ENCODE measurements around the gene FXYD3. TPM values are rescaled to one million over a fixed set of nuclear protein-coding genes. Genes with fewer than 3 reads are reported as not detected.
A peak's percentile ranks its signal among the peaks of the same experiment; 100 is the strongest.

Gene FXYD3, protein sequence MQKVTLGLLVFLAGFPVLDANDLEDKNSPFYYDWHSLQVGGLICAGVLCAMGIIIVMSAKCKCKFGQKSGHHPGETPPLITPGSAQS
- not detected for polyA plus RNA-seq (2013, experiment 1 of 2)
- polyA plus RNA-seq (2013, experiment 2 of 2) = not detected

- H3K4ac ChIP-seq (ENCODE audit: low read depth in 1 of 2, low read length in 2 of 2) = no peak within 1 kb of the TSS
- no peak within 1 kb of the TSS for H3K14ac ChIP-seq (ENCODE audit: low read length in 2 of 2)
- H3K27ac ChIP-seq (ENCODE audit: low read length, poor library complexity, severe bottlenecking) = no peak within 1 kb of the TSS
- no peak within 1 kb of the TSS for H3K18ac ChIP-seq (ENCODE audit: low read depth in 1 of 2, low read length in 2 of 2)
- no peaks in the 10 kb centered on the region for H3K9me3 ChIP-seq (ENCODE audit: control insufficient read depth, low read length)
- H3K4me2 ChIP-seq (ENCODE audit: low read length, poor library complexity, severe bottlenecking) = no peak within 1 kb of the TSS
- no peaks in the 10 kb centered on the region for H3K79me1 ChIP-seq (replicated peaks; ENCODE audit: low read length, poor library complexity, severe bottlenecking)
- peak within 1 kb of the TSS in 1 of 2 experiments; percentile 69 for H3K4me3 ChIP-seq (ENCODE audit: insufficient read depth in 1 of 2, low read depth in 1 of 2, low read length in 2 of 2)
- DNase-seq = no peak
- no peaks in the 10 kb centered on the region for H3K4me1 ChIP-seq (ENCODE audit: control insufficient read depth, insufficient read depth, low read depth, low read length)
- H3K23ac ChIP-seq (ENCODE audit: low read length in 2 of 2) = no peak within 1 kb of the TSS
- no peak within 1 kb of the TSS for H2BK120ac ChIP-seq (ENCODE audit: low read depth, low read length)
- no peak within 1 kb of the TSS for H2AFZ ChIP-seq (ENCODE audit: low read depth, low read length)
- no peak within 1 kb of the TSS for H2BK5ac ChIP-seq (ENCODE audit: low read depth, low read length, poor library complexity, severe bottlenecking)
- no peak within 1 kb of the TSS for H2AK5ac ChIP-seq (ENCODE audit: low read length, severe bottlenecking)
- peak within 1 kb of the TSS; percentile 7 for H2BK15ac ChIP-seq (ENCODE audit: low read depth, poor library complexity, severe bottlenecking)
- no peak within 1 kb of the TSS for H2BK12ac ChIP-seq (ENCODE audit: low read length in 2 of 2)
- H3K36me3 ChIP-seq (ENCODE audit: control insufficient read depth in 1 of 2, insufficient read depth in 2 of 2, low read depth in 1 of 2, low read length in 2 of 2) = no peaks in the 10 kb centered on the region
- WGBS = 63% methylated on average over 12 of the region's 14 CpGs
- H4K8ac ChIP-seq (ENCODE audit: low read length) = no peak within 1 kb of the TSS
- peak within 1 kb of the TSS; percentile 76 for H3K9ac ChIP-seq (ENCODE audit: low read length)
- peaks cover 6 to 24% of the 10 kb centered on the region in 2 experiments for H3K27me3 ChIP-seq (ENCODE audit: control insufficient read depth in 1 of 2, insufficient read depth in 1 of 2, low read length in 2 of 2)
- no peak within 1 kb of the TSS for H4K91ac ChIP-seq (ENCODE audit: low read length)
Observed at GRCh38 chr19:35115177-35115951, at the start of gene FXYD3. FXYD3 (plus strand) TSS chr19:35115823; CDS start chr19:35119377, 3,554 bp downstream.

- Histone ChIP-seq H2BK15ac (ENCODE audit: low read depth, poor library complexity, severe bottlenecking) (no peak overlapping the region), H3K9ac (ENCODE audit: low read length) (no peak overlapping the region), H3K9me3 (ENCODE audit: control insufficient read depth, low read length) (peaks cover 6% of the 10 kb centered on the region), H4K91ac (ENCODE audit: low read length) (no peak overlapping the region), H3K23ac (ENCODE audit: low read length in 2 of 2) (no peak overlapping the region), H2BK12ac (ENCODE audit: low read length in 2 of 2) (no peak overlapping the region), H3K4me3 (ENCODE audit: insufficient read depth in 1 of 2, low read depth in 1 of 2, low read length in 2 of 2) (no peak overlapping the region), H2BK120ac (ENCODE audit: low read depth, low read length) (no peak overlapping the region), H3K27me3 (ENCODE audit: control insufficient read depth in 1 of 2, insufficient read depth in 1 of 2, low read length in 2 of 2) (peaks cover 0 to 9% of the 10 kb centered on the region in 2 experiments), H3K4me2 (ENCODE audit: low read length, poor library complexity, severe bottlenecking) (no peak overlapping the region), H3K4ac (ENCODE audit: low read depth in 1 of 2, low read length in 2 of 2) (no peak overlapping the region), H2BK5ac (ENCODE audit: low read depth, low read length, poor library complexity, severe bottlenecking) (no peak overlapping the region), H2AK5ac (ENCODE audit: low read length, severe bottlenecking) (no peak overlapping the region), H3K4me1 (ENCODE audit: control insufficient read depth, insufficient read depth, low read depth, low read length) (peaks cover 6% of the 10 kb centered on the region), H2AFZ (ENCODE audit: low read depth, low read length) (no peak overlapping the region), H3K27ac (ENCODE audit: low read length, poor library complexity, severe bottlenecking) (no peak overlapping the region), H3K36me3 (ENCODE audit: control insufficient read depth in 1 of 2, insufficient read depth in 2 of 2, low read depth in 1 of 2, low read length in 2 of 2) (no peaks in the 10 kb centered on the region), H4K8ac (ENCODE audit: low read length) (no peak overlapping the region), H3K14ac (ENCODE audit: low read length in 2 of 2) (no peak overlapping the region), H3K79me1 (replicated peaks; ENCODE audit: low read length, poor library complexity, severe bottlenecking) (no peaks in the 10 kb centered on the region), H3K18ac (ENCODE audit: low read depth in 1 of 2, low read length in 2 of 2) (no peak overlapping the region)
- DNase-seq = no peak
- 94% methylated on average over 14 of the region's 15 CpGs for WGBS
Observed at GRCh38 chr19:35066121-35066520, 49.5 kb upstream of the FXYD3 start.

DNA sequence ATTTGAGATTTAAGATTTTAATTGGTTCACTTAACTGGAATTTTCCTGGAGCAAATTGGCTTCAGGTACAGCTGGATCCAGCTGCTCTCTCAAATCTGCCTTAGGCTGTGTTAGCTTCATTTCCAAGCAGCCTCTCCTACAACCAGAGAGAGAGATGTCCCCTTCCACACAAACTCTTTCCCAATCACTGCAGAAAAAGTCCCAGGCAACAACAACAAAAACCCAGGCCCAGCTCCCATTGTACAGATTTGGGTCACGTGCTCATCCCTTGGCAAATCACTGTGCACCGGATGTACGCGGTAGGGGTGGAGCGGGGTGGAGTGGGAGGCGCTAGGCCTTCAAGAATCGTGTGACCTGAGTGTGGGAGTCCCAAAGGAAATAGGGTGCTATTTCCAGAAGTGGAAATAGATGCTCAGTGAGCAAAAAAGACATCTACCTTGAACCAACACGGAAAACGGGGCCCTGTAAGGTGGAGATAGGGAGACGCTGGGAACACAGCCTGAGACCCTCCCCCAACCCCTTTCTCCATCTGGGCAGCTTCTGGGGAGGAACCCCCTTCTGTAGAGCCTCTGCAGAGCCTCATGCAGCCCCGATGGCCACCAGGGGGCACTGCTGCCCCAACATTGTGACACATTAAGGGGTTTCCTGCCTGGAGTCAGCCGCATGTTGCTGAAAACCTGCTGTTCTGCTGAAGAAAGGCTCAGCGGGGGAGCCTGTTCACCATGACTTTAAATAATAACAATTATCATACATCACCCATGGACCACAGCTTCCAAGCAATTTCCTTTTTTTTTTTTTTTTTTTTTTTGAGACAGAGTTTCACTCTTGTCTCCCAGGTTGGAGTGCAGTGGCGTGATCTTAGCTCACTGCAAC, 48.7 kb upstream of the FXYD3 start:
- Histone ChIP-seq H3K4me2 (ENCODE audit: low read length, poor library complexity, severe bottlenecking) (no peak overlapping the region), H2BK15ac (ENCODE audit: low read depth, poor library complexity, severe bottlenecking) (no peak overlapping the region), H2BK12ac (ENCODE audit: low read length in 2 of 2) (no peak overlapping the region), H3K36me3 (ENCODE audit: control insufficient read depth in 1 of 2, insufficient read depth in 2 of 2, low read depth in 1 of 2, low read length in 2 of 2) (no peaks in the 10 kb centered on the region), H2BK120ac (ENCODE audit: low read depth, low read length) (no peak overlapping the region), H3K14ac (ENCODE audit: low read length in 2 of 2) (no peak overlapping the region), H4K91ac (ENCODE audit: low read length) (no peak overlapping the region), H3K4ac (ENCODE audit: low read depth in 1 of 2, low read length in 2 of 2) (no peak overlapping the region), H2AFZ (ENCODE audit: low read depth, low read length) (no peak overlapping the region), H3K27ac (ENCODE audit: low read length, poor library complexity, severe bottlenecking) (no peak overlapping the region), H3K18ac (ENCODE audit: low read depth in 1 of 2, low read length in 2 of 2) (no peak overlapping the region), H4K8ac (ENCODE audit: low read length) (no peak overlapping the region), H2BK5ac (ENCODE audit: low read depth, low read length, poor library complexity, severe bottlenecking) (no peak overlapping the region), H3K23ac (ENCODE audit: low read length in 2 of 2) (no peak overlapping the region), H3K27me3 (ENCODE audit: control insufficient read depth in 1 of 2, insufficient read depth in 1 of 2, low read length in 2 of 2) (peaks cover 0 to 9% of the 10 kb centered on the region in 2 experiments), H3K9ac (ENCODE audit: low read length) (no peak overlapping the region), H3K4me1 (ENCODE audit: control insufficient read depth, insufficient read depth, low read depth, low read length) (peaks cover 6% of the 10 kb centered on the region), H3K9me3 (ENCODE audit: control insufficient read depth, low read length) (peaks cover 6% of the 10 kb centered on the region), H3K79me1 (replicated peaks; ENCODE audit: low read length, poor library complexity, severe bottlenecking) (no peaks in the 10 kb centered on the region), H2AK5ac (ENCODE audit: low read length, severe bottlenecking) (no peak overlapping the region), H3K4me3 (ENCODE audit: insufficient read depth in 1 of 2, low read depth in 1 of 2, low read length in 2 of 2) (no peak overlapping the region)
- WGBS = 38% methylated on average over 13 of the region's 14 CpGs
- peak; percentile 78 for DNase-seq

All from mesenchymal stem cell (in vitro differentiated cells and primary cell).